ENCODE measurements around the gene RAD51B.

RAD51B gene

DNA sequence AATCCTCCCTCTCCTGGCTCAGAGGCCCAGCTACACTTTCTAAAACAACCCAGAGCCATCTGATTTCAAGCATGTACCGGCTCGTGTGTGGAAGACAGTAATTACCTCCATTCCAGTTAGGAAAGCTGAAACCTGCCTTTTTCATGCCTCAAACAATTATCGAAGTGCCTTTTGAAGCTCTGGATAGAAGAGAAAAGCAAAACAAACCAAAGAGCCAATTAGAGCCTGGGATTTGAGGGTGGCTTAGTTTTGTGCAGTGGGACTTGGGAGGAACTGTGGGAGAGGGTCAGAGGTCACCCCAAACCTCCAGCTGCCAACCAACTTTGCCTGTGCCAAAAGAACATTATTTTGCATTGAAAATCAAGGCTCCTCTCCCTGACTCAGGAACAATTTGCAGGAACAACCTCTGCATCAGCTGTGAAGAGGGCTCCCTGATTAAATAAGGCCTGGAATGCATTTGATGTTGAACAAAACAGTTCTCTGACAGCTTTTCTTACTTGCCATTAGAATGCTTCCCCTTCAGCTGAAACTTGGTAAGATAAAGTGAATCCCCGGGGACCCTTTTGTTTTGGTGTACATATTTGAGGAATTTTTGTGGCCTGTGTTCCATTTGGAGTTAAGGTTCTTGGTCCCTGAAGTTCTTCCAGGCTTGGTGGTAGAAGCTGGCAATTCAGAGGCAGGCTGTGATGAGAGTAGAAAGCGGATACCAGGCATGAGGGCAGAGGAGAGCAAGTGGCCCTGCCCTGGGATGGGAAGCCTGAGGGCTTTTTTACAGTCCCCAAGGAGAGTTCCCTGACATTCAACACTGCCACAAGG, 703.1 kb downstream of the RAD51B start:
- DNase-seq, result no peak

GRCh38 chr14:68523326-68523610, 703.7 kb downstream of the RAD51B start:
- no peak for DNase-seq

DNA sequence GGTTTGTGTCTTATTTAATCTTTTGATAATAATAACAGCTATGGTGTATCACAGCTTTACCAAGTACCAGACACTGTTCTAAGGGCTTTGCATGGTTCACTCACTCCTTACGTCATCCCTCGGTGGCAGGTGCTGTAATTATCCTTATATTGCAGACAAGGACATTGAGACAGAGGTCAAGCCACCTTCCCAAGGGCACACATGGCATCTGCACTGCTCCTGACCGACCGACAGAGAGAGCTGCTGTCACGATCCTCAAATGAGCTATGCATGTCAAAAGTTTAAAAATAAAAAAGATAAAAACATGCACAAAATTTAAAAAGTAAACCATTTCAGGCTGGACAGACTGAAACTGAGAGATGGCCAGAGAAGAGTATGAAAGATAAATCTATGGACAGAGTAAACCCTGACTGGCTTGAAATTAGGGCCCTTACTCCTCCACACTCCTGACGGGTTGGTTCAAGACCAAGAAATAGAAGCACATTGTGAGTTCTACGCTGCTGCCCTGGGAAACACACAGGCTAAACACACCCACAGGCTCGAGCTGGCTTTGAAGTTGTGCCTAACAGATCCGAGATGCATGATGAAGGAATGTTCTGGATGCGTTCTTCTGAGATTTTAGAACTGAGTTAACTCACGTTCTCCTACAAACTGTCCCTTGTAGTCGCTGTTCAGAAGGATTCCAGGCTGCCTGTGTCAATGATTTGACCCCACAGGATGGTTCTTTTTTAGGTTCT, 704.6 kb downstream of the RAD51B start:
- DNase-seq, result no peak

DNA sequence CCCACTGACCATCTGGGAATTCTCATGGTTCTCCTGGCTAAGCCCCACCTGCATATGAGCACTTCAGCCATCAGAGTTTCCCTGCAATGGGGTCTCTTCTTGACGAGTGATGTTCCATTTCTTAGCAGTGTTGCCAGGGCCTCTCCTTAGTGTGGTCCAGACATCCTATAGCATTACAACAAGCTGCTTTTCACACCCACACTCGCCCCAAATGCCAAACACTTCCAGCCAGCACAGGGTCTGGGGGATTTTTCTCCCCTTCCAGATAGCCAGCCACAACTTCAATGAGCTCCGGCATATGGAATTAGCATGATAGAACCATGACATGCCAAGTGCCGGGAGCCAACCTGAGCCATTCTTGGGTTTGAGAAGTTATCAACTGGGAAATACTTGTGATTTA, 705.9 kb downstream of the RAD51B start:
- DNase-seq, result no peak

- no peak for DNase-seq
These were observed 707.0 kb downstream of the RAD51B start for GRCh38 chr14:68526512-68527091.

GRCh38 chr14:68527329-68527851, 707.8 kb downstream of the RAD51B start:
- DNase-seq, result no peak

DNA sequence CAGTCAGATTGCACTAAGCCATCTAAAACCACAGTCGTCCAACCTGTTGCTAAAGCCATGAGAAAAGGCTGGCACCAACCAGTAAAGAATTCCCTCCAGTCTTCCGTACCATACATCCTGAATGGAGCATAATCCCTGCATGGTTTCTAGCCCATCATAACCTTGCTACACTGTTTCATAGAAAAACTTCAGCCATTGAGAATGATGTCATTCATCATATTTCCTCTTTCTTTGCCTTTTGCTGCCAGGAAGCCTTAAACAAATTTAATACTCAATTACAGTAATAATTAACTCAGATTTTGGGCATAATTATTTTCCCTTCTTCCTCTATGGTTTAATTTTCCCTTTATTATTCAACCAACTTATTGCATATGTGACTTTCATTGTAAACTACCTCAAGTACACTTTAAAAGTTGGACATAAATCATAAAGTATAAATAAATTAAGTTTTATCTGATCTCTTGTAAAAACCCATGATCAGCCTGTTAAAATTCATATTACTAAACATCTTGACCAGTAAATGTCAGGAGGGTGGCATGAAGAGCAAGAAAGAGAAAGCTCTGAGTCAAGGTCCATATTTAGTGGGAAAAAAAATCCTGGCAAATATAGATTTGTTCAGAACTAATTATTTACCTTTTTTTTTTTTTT, 708.6 kb downstream of the RAD51B start:
- no peak for DNase-seq

DNA sequence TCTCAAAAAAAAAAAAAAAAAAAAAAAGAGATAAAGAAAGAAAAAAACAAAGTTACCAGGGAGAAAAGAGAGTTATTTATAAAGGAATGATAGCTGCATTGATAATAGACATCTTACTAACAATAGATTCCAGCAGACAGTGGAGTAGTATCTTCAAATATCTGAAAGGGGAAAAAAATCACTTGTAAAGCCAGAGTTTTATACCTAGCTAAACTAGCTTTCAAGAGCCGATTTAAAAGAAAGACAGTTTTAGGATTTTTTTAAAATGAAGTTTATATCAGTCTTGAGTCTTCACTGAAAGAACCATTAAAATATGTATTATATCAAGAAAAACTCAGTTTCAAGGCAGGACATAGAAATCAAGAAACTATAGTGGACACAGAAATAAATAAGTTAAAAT, 710.9 kb downstream of the RAD51B start:
- DNase-seq, result no peak

DNA sequence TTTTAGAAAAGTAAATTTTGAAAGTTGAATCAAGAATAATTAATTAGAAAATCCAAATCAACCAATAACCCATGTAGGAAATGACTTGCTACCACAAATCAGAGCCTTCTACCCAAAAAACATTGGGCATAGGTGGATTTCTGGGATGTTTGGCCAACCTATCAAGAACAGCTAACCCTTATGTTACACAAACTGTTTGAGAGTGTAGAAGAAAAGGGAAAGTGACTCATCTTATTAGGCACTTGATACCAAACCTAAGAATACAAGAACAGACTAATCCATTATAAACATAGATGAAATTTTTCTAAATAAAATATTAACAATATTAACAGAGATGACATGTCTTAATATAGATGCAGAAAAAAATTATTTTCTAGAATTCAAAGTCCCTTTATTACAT, 712.9 kb downstream of the RAD51B start:
- DNase-seq, result no peak

DNA sequence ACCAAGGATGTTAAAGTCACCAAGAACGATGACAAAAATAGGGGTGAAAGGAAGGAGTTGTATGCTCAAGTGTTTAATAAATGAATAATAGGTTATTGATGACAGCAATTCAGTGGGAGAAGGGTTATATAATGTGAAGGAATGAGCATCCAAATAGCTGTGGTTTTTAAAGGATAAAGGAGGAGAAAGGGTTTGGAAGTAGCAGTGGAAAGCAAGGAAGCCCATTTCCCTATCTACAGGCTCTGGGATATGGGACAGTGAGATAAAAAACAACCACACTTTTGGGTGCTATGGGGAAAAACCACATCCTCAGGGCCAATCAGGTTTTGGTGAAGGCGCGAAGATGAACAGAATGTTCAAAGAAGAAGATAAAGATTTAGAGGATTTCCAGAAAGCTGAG, 714.7 kb downstream of the RAD51B start:
- no peak for DNase-seq

- DNase-seq, result no peak
These were observed 715.9 kb downstream of the RAD51B start for GRCh38 chr14:68535404-68536017.

- no peak for DNase-seq
These were observed 716.4 kb downstream of the RAD51B start for GRCh38 chr14:68536018-68536410.

GRCh38 chr14:68538639-68539038, 719.1 kb downstream of the RAD51B start:
- no peak for DNase-seq

DNA sequence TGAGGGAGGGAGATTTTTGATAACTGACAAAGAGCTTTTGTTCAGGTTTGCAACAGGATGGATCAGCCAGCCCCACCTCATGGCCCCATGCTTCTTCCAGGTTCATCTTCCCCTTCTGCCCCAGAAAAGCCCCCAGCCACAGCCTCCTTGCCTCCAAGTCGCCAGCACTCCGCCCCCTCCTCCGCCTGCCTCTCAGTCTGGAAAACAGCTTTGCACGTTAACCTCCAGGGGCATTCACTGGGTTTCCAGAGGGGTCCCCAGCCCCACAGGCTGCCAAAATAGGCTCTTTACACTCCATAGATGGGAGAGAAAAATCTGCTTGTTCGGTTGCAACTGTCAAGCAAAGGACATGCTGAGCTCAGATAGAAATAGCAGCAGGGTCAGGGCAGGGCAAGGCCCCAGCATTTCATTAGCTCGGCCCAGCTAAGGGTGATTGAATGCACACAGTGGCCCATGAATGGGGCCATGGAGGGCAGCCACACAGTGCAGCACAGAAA, 719.7 kb downstream of the RAD51B start:
- DNase-seq, result no peak

DNA sequence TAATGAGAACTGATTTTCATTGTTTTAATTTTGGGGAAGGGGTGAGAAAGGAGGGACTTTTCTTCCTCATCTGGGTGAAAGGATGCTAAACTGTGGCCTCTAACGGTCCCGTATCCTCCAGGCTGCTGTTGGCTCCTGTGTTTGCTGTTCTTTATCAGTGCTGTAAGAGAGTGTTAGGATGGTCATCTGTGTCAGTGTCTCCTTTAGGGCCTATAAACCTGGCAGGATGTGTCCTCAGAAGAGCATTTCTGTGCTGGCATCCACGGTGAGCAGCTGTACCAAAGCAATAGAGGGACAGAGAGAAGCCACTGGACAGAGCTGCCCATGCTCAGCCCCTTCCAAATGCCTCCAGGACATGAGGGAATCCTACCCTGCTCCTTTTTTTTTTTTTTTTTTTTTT, 720.2 kb downstream of the RAD51B start:
- no peak for DNase-seq

GRCh38 chr14:68541178-68541896, 721.8 kb downstream of the RAD51B start:
- no peak for DNase-seq

DNA sequence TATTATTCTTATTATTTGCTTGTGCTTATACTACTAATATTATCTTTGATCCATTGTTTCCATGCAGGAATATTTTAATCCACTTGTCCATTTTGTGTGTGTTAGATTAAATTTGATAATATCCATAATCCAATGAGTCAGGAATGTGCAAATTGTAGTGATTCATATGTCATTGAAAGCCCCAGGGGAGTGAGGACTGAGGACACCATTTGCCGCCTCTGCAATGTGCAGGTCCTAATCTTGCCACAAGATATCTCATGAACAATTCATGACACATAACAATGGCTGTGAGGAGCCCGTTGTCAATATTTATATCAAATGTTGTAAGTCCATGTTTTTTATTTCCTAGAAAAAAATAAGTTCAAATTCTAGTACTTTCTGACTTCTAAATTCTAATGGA, 722.8 kb downstream of the RAD51B start:
- DNase-seq, result no peak

DNA sequence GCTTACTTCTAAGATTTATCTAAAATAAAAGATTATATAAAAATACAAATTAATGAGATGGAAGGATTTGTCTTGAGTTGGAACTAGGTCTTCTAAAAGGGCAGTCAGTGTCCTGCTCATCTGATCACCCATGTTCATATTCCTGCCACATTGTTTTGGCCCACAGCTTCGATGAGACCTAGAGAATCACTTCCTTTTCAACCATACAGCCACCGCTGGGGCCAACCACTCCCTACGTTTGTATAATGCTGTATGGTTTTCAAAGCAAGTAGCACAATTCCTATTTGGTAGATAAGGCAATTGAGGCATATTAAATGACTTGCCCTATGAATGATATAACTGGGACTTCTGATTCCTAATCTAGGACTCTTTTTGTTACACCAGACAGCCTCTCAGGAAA, 723.9 kb downstream of the RAD51B start:
- DNase-seq, result no peak

DNA sequence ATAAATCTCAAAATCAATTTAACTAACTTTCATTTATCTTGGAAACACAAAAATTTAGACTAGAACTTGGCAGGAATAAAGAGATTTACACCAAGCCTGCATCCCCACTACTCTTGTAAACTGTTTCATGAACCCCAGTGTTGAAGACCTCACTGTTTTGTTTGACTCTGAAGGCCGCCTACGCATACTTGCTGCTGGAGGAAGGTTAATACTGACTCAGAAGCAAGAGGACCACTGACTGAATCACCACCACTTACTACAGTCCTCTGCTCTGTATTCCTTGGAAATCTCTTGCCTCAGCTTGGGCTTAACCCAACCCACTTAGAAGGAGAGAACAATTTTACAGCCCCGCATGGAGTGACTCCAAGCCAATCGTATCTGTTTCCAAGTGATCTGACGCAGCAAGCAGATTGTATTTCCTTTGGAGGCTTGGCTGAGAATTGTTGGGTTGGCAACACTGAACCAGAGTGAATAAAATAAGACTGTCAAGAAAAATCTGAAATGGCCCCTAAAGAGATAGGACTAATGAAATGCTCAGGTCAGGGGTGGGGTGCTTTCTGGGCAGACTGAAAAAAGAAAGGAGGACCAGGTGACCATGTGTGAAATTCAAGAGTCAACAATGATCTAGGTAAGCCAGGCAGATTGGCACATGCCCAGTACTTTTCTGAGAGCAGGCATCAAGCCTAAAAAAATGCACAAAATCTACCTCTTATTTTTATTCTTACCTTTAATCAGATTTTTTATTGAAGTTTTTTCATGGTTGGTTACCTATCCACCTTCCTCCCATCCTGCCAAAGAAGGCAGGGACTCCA, 724.7 kb downstream of the RAD51B start:
- no peak for DNase-seq

GRCh38 chr14:68546839-68547238, 727.3 kb downstream of the RAD51B start:
- no peak for DNase-seq

Data from DMS 273 treated with DMSO at 0.1 percent for 48 hours (cell line).